Sciatic nerve (tissue), 2 donors: ENCODE results near the gene DNAJC4. TPM values are rescaled to one million over a fixed set of nuclear protein-coding genes. Genes with fewer than 3 reads are reported as not detected.

Experiments used
- ATAC-seq: fragments of 200-7000 bp; cut with Tn5 transposase; one replicate; pipeline ENCODE4 v1.9.1; 2020; ENCODE audit warnings: mild to moderate bottlenecking, moderate library complexity
- DNase-seq: peaks from one replicate; pipeline ENCODE4 v3.0.0-alpha.2; 2020; ENCODE audit warnings: low spot score
- intact Hi-C: fragments of 100-400 bp; cut with DNase I; formaldehyde crosslinking; loops from one replicate; pipeline ENCODE4 v1.14.2; 2022
- total RNA-seq: library from RNA; stranded (reverse); fragmentation: NEBNext Ultra II Directional; extraction: Animal tissue kit (Norgen Biotek cat#: 25700); gene quantifications from one replicate; pipeline ENCODE4 v1.2.1, GENCODE V29; 2021
- donor health status: DM: no; HTN: no; CAD: no.
- donor health status: DM: no; HTN: no; CAD: no.

DNAJC4 gene
- total RNA-seq, 1 donor from 2014 or later, result 30.4 TPM

GRCh38 chr11:64225608-64226506 lies 4.5 kb upstream of the DNAJC4 start, which contains the start of the genes NUDT22 and TRPT1:
NUDT22 (plus strand) TSS chr11:64226274; CDS start chr11:64226653, 379 bp downstream.
TRPT1 (minus strand) TSS chr11:64226186; CDS start chr11:64225860, 326 bp downstream.
- intact Hi-C loops, result no loop called here
- DNase-seq (peak; percentile 96), ATAC-seq (peak; percentile 84)

GRCh38 chr11:64226507-64227051 lies 3.8 kb upstream of the DNAJC4 start:
- intact Hi-C loops, result no loop called here
- ATAC-seq (peak; percentile 25), DNase-seq (peak; percentile 75)

DNA sequence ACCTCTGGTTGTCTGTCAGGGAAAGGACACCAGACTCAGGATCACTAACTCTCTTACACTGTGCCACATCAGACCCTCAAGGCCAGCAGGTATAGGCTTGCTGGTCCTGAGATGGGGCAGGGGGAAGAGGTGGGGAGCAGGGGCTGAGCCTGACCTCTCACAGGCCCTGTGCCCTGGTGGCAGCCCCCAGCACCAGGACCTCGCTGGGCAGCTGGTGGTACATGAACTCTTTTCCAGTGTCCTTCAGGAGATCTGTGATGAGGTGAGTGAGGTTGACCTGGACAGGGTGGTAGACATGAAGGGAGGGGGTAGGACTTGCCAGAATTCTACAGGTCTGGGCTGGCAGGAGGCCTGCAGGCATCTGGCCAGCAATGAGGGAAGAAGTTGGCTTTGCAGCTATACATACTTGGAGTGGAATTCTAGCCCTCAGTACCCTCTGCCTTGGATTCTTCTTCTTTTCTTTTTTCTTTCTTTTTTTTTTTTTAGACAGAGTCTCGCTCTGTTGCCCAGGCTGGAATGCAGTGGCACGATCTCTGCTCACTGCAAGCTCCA lies 2.9 kb upstream of the DNAJC4 start:
- intact Hi-C loops, result no loop called here
- ATAC-seq (no peak), DNase-seq (peak; percentile 58)

GRCh38 chr11:64229090-64229743 lies 1.1 kb upstream of the DNAJC4 start:
- ATAC-seq (no peak), DNase-seq (peak; percentile 59)
- intact Hi-C loops, result no loop called here

- DNase-seq (no peak), ATAC-seq (no peak)
- intact Hi-C loops, result no loop called here
Observed at GRCh38 chr11:64229744-64230170, 591 bp upstream of the DNAJC4 start.

GRCh38 chr11:64230985-64231365 lies 627 bp downstream of the DNAJC4 start:
- no peak for ATAC-seq
- intact Hi-C loops, result no loop called here
- DNase-seq, result no peak

DNA sequence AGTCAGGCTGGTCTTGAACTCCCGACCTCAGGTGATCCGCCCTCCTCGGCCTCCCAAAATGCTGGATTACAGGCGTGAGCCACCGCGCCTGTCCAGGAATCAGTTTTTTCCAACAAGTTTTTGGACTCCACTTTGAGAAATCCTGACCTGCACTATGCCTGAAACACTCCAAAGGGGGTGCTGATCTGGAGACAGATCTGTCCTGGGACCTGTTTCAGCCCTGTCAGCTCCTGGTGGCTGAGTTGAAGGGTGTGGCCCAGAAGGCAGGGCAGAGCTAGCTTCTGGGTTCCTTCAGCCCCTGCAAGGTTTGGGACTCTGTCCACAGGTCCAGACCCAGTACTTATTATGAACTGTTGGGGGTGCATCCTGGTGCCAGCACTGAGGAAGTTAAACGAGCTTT lies 1.2 kb downstream of the DNAJC4 start:
- no peak for DNase-seq
- ATAC-seq, result no peak
- intact Hi-C loops, result no loop called here

DNA sequence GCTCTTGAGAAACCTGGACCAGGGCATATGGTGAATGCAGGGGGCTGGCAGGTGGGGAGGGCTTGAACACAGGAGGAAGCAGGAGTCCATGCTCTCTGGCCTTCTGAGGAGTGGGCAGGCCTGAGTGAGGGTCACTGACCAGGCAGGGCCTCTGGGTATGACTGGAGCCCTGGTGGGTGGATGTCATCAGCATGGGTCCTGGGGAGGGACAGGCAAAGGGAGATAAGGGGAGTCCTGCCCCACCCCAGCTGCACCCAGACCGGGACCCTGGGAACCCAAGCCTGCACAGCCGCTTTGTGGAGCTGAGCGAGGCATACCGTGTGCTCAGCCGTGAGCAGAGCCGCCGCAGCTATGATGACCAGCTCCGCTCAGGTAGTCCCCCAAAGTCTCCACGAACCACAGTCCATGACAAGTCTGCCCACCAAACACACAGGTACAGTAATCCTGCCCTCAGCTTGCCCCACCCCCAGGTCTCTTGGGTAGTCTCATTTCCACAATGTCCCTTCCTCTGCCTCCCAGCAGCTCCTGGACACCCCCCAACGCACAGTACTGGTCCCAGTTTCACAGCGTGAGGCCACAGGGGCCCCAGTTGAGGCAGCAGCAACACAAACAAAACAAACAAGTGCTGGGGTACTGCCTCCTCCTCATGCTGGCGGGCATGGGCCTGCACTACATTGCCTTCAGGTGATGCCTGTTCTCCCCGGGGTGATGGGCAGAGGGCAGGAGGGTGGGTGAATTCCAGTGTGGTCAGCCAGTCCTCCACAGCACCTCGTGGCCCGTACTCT lies 2.0 kb downstream of the DNAJC4 start:
- no peak for DNase-seq
- no peak for ATAC-seq
- intact Hi-C loops, result no loop called here

GRCh38 chr11:64232967-64233315 lies 2.6 kb downstream of the DNAJC4 start:
- ATAC-seq (no peak), DNase-seq (no peak)
- intact Hi-C loops, result no loop called here

DNA sequence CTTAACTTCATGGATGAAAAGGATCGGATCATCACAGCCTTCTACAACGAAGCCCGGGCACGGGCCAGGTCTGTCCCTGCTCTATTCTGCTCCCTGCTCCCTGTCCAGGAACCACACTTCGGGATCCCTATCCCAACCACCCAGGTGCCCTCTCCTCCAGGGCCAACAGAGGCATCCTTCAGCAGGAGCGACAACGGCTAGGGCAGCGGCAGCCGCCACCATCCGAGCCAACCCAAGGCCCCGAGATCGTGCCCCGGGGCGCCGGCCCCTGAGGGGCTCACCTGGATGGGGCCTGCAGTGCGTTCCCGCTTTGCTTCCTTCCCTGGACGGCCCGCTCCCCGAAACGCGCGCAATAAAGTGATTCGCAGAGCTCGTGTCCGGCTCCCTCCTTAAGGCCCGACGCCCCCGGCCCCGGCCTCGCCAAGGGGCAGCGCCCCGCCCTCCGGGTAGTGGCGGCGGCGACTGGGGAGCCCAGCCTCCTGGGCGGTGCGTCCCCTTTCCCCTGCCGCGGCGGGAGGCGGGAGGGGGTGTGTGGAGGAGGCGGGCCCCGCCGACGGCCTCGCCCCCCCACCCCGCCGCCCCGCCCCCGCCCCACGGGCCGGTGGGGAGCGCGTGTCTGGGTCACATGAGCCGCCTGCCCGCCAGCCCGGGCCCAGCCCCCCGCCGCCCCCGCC lies 3.7 kb downstream of the DNAJC4 start, which contains the start of gene VEGFB:
TSS of gene VEGFB (plus strand) at position 672 of the 674 bp plus-strand sequence. CDS start 250 bp downstream, outside the sequence.
- ATAC-seq (peak; percentile 65), DNase-seq (peak; percentile 87)
- intact Hi-C loops, result no loop called here

- ATAC-seq, result peak; percentile 25
- intact Hi-C loops, result no loop called here
- DNase-seq, result no peak
Observed at GRCh38 chr11:64234647-64235379, 4.5 kb downstream of the DNAJC4 start.

GRCh38 chr11:64235437-64236161 lies 5.3 kb downstream of the DNAJC4 start:
- DNase-seq (peak; percentile 56), ATAC-seq (no peak)
- intact Hi-C loops, result no loop called here

- DNase-seq (no peak), ATAC-seq (no peak)
- intact Hi-C loops, result no loop called here
Observed at GRCh38 chr11:64237484-64237951, 7.2 kb downstream of the DNAJC4 start.

GRCh38 chr11:64238076-64238475 lies 7.7 kb downstream of the DNAJC4 start:
- DNase-seq (no peak), ATAC-seq (no peak)
- intact Hi-C loops, result no loop called here

GRCh38 chr11:64238999-64239398 lies 8.7 kb downstream of the DNAJC4 start:
- intact Hi-C loops, result no loop called here
- DNase-seq, result no peak
- no peak for ATAC-seq

DNA sequence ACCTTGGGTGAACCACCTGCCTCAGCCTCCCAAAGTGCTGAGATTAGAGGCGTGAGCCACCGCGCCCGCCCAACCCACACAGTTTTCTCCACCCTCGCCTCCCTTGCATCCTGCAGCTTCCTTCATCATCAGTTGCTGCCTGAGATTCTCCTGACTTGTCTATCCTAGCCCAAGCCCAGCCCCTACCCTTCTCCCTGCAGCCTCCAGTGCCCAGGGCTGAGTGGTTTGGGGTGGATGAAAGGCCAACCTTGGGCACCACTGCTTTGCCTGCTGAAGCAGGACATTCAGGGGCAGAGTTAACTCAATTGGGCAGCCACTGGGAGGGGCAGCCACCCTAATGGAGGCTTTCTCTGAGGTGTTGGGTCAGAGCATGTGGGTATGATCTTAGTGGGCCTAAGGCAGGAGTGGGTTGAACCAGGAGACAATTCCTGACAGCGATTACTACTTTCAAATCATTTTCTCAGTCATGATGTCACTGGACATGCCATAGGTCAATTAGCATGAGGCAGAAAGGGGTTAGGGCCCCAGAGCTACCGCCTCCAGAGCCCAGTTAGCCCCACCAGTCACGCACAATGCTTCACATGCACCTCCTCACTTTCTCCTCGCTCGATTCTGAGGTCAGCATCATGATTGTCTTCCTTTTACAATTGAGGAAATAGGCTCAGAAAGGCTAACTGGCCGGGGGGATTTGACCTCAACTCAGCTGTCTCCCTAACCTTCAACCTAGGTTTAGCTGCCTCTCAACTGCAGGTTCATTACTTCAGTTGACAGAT lies 9.5 kb downstream of the DNAJC4 start:
- no peak for DNase-seq
- intact Hi-C loops, result no loop called here

More for the DNA sequence above, 9.5 kb downstream of the DNAJC4 start:
- no peak for ATAC-seq
